ENCODE measurements around the gene PTPRB. TPM values are rescaled to one million over a fixed set of nuclear protein-coding genes. Genes with fewer than 3 reads are reported as not detected.

The PTPRB gene
- polyA plus RNA-seq, 3 donors = not detected

DNA sequence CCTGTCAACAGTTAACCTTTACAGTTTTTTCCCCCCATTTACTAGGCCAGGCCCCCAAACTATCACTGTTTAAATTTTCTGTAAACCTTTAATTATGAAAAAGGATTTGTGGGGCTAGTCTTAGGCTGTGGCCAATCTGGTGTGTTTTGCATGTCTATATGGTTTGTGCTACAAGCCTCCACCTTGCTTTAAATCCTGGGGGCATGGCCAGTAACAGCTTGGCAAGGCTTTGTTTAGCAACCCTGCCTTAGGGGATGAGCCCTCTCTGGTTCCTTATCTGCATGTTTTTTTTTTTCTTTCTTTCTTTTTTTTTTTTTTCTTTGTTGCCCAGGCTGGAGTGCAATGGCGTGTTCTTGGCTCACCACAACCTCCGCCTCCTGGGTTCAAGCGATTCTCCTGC is 168.5 kb downstream of the PTPRB start:
- Histone ChIP-seq H3K9ac (ENCODE audit: insufficient read depth, low read length, poor library complexity, severe bottlenecking) (no peak overlapping the region), H3K4me1 (ENCODE audit: control insufficient read depth in 1 of 2, insufficient read depth in 2 of 2, low read length in 2 of 2) (no peaks in the 10 kb centered on the region), H3K27ac (ENCODE audit: low read depth in 1 of 2, low read length in 2 of 2) (peak overlapping the region in 1 of 2 donors; percentile 20), H3K36me3 (replicated peaks in 1 of 2; ENCODE audit: control insufficient read depth in 1 of 2, insufficient read depth in 2 of 2, low read length in 2 of 2) (no peaks in the 10 kb centered on the region), H3K4me3 (replicated peaks in 1 of 3; ENCODE audit: low read depth in 2 of 3, low read length in 3 of 3) (no peak overlapping the region), H3K79me2 (ENCODE audit: insufficient read depth, low read length) (no peaks in the 10 kb centered on the region), H3K9me3 (replicated peaks in 1 of 2; ENCODE audit: control insufficient read depth in 1 of 2, insufficient read depth in 1 of 2, low read length in 2 of 2) (peaks cover 6 to 11% of the 10 kb centered on the region in 2 donors), H4K20me1 (ENCODE audit: insufficient read depth, low read length) (no peaks in the 10 kb centered on the region), H3K27me3 (ENCODE audit: control insufficient read depth in 2 of 2, insufficient read depth in 2 of 2, low read length in 2 of 2) (no peaks in the 10 kb centered on the region), H2AFZ (ENCODE audit: insufficient read depth, low read depth, low read length, poor library complexity, severe bottlenecking) (no peak overlapping the region), H3K4me2 (replicated peaks; ENCODE audit: extremely low read depth, low read length, poor library complexity, severe bottlenecking) (no peak overlapping the region)
- no peaks in the 10 kb centered on the region for H3K4me1 Mint-ChIP-seq
- intact Hi-C loops (cut with micrococcal nuclease) = no loop called here
- TF ChIP-seq, protein P1, sequence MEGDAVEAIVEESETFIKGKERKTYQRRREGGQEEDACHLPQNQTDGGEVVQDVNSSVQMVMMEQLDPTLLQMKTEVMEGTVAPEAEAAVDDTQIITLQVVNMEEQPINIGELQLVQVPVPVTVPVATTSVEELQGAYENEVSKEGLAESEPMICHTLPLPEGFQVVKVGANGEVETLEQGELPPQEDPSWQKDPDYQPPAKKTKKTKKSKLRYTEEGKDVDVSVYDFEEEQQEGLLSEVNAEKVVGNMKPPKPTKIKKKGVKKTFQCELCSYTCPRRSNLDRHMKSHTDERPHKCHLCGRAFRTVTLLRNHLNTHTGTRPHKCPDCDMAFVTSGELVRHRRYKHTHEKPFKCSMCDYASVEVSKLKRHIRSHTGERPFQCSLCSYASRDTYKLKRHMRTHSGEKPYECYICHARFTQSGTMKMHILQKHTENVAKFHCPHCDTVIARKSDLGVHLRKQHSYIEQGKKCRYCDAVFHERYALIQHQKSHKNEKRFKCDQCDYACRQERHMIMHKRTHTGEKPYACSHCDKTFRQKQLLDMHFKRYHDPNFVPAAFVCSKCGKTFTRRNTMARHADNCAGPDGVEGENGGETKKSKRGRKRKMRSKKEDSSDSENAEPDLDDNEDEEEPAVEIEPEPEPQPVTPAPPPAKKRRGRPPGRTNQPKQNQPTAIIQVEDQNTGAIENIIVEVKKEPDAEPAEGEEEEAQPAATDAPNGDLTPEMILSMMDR (IDR thresholded peaks at IDR 0.05) = no peak
- no peak for DNase-seq
- H3K36me3 Mint-ChIP-seq = no peaks in the 10 kb centered on the region
- peaks cover 10 to 21% (median 14%) of the 10 kb centered on the region in 7 donors for H3K9me3 Mint-ChIP-seq
- no CpG with 5 or more reads among the region's 3 CpGs for WGBS (ENCODE audit: insufficient coverage)
- no peaks in the 10 kb centered on the region for H3K27me3 Mint-ChIP-seq (ENCODE audit: low read depth in 3 of 3)
- H3K4me3 Mint-ChIP-seq = no peak overlapping the region
- H3K27ac Mint-ChIP-seq = no peak overlapping the region

DNA sequence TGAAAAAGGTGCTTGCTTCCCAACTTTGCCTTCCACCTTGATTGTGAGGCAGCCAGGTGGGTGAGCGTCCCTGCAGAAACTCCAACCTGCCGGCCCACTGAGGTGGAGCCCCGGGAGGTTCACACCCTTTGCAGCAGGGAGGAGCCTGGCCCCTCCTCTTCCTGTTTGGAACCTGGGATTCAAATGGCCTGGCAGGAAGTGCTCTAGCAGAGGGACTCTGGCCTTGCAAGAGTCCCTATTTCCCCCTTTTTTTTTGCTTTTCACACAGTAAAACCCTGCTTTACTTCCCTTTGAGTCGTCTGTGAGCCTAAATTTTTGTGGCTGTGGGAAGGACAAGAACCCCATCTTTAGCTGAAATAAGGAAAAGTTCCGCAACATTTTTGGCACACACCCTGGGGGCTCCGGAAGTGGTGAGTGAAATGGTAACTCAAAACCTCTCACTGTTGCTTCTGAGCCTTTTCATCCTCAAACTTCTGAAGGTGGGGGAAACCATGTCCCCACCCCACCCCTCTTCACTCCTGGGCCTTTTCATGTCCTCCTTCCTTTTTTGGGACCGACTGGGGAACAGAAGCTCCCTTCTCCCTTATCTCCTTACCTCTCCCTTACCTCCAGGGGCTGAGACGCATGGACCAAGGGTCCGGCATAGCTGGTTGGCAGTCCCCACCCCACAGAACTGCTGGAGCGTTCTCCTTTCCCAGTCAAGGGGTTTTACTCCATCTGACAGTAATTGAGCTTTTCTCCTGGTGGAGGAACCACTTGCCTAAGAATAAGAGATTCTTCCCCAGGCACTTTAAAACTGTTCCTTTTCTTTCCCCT is 169.1 kb downstream of the PTPRB start:
- 98% methylated on average over 6 of the region's 10 CpGs for WGBS (ENCODE audit: insufficient coverage)
- Histone ChIP-seq H3K27me3 (ENCODE audit: control insufficient read depth in 2 of 2, insufficient read depth in 2 of 2, low read length in 2 of 2) (no peaks in the 10 kb centered on the region), H3K9me3 (replicated peaks in 1 of 2; ENCODE audit: control insufficient read depth in 1 of 2, insufficient read depth in 1 of 2, low read length in 2 of 2) (peaks cover 10 to 17% of the 10 kb centered on the region in 2 donors), H3K4me3 (replicated peaks in 1 of 3; ENCODE audit: low read depth in 2 of 3, low read length in 3 of 3) (no peak overlapping the region), H4K20me1 (ENCODE audit: insufficient read depth, low read length) (no peaks in the 10 kb centered on the region), H3K9ac (ENCODE audit: insufficient read depth, low read length, poor library complexity, severe bottlenecking) (no peak overlapping the region), H3K4me2 (replicated peaks; ENCODE audit: extremely low read depth, low read length, poor library complexity, severe bottlenecking) (no peak overlapping the region), H2AFZ (ENCODE audit: insufficient read depth, low read depth, low read length, poor library complexity, severe bottlenecking) (no peak overlapping the region), H3K36me3 (replicated peaks in 1 of 2; ENCODE audit: control insufficient read depth in 1 of 2, insufficient read depth in 2 of 2, low read length in 2 of 2) (no peaks in the 10 kb centered on the region), H3K79me2 (ENCODE audit: insufficient read depth, low read length) (no peaks in the 10 kb centered on the region), H3K27ac (ENCODE audit: low read depth in 1 of 2, low read length in 2 of 2) (no peak overlapping the region), H3K4me1 (ENCODE audit: control insufficient read depth in 1 of 2, insufficient read depth in 2 of 2, low read length in 2 of 2) (no peaks in the 10 kb centered on the region)
- Mint-ChIP-seq H3K27ac (no peak overlapping the region), H3K9me3 (peaks cover 13 to 24% (median 18%) of the 10 kb centered on the region in 7 donors), H3K36me3 (no peaks in the 10 kb centered on the region), H3K4me3 (no peak overlapping the region), H3K27me3 (ENCODE audit: low read depth in 3 of 3) (peaks cover 0 to 2% (median 0%) of the 10 kb centered on the region in 3 donors), H3K4me1 (no peaks in the 10 kb centered on the region)
- TF ChIP-seq, protein P1 (IDR thresholded peaks at IDR 0.05) = no peak
- no peak for DNase-seq
- intact Hi-C loops (cut with micrococcal nuclease) = no loop called here
